Sigmoid colon (tissue), 7 donors: ENCODE results near the gene DGKI. TPM values are rescaled to one million over a fixed set of nuclear protein-coding genes. Genes with fewer than 3 reads are reported as not detected.

Experiments used
- DNase-seq: peaks from one replicate; pipeline ENCODE4 v3.0.0-alpha.2; 2019
- H3K27ac ChIP-seq, 4 donors: fragments of 200-600 bp; sonication (generic); one replicate each; pipeline ENCODE4 v1.5.1; 2016 to 2019; ENCODE audit warnings: mild to moderate bottlenecking in 1 of 4
- H3K27me3 ChIP-seq, 3 donors: fragments of 200-600 bp; sonication (generic); one replicate each; pipeline ENCODE4 v1.5.1; 2019; ENCODE audit warnings: mild to moderate bottlenecking in 1 of 3
- H3K36me3 ChIP-seq, 4 donors: fragments of 200-600 bp; sonication (generic); one replicate each; pipeline ENCODE4 v1.5.1; 2016 to 2019
- H3K4me1 ChIP-seq, 4 donors: fragments of 200-600 bp; sonication (generic); one replicate each; pipeline ENCODE4 v1.5.1; 2017 to 2019
- H3K4me3 ChIP-seq, 4 donors: fragments of 200-600 bp; sonication (generic); one replicate each; pipeline ENCODE4 v1.5.1; 2017 to 2019; ENCODE audit warnings: mild to moderate bottlenecking in 2 of 4, moderate library complexity in 1 of 4
- H3K9me3 ChIP-seq, 4 donors: fragments of 200-600 bp in 3 of 4; sonication (generic) in 3 of 4; one replicate each; pipeline versions ENCODE4 v1.5.1 to v1.6.1; 2013 to 2019
- CTCF ChIP-seq, 4 experiments: fragments of 450-650 bp in 3 of 4; fragments of 200-600 bp in 1 of 4; IDR thresholded peaks; one replicate each; pipeline ENCODE4 v1.5.1; 2016 to 2019; ENCODE audit warnings: antibody characterized with exemption in 4 of 4, mild to moderate bottlenecking in 3 of 4, moderate library complexity in 2 of 4
- EP300 ChIP-seq, 4 donors: sonication (generic); formaldehyde crosslinking; IDR thresholded peaks; one replicate each; pipeline ENCODE4 v1.6.1; 2017; ENCODE audit warnings: antibody characterized with exemption in 4 of 4
- POLR2A ChIP-seq, 2 donors: fragments of 450-650 bp; IDR thresholded peaks; one replicate each; pipeline ENCODE4 v1.6.1; 2016; ENCODE audit warnings: antibody characterized with exemption in 2 of 2, mild to moderate bottlenecking in 2 of 2, moderate library complexity in 2 of 2
- POLR2AphosphoS5 ChIP-seq, 4 donors: sonication (generic); formaldehyde crosslinking; IDR thresholded peaks; one replicate each; pipeline ENCODE4 v1.6.1; 2017; ENCODE audit warnings: antibody characterized with exemption in 4 of 4
- WGBS, 2 donors: extraction: QIAGEN DNeasy Blood & Tissue Kit; methylation state at CpG; one replicate each; pipeline ENCODE4 v1.1.7; 2013; 5-methylcytosine and 5-hydroxymethylcytosine counted together
- intact Hi-C: fragments of 100-400 bp; cut with DNase I; formaldehyde crosslinking; loops from one replicate; pipeline ENCODE4 v1.15.1; 2023
- polyA plus RNA-seq, 3 donors: library from polyadenylated mRNA; stranded (reverse); fragments of 200-250 nt; gene quantifications; one replicate each; pipeline ENCODE4 v1.2.3, GENCODE V29; 2013
- total RNA-seq, 4 donors: library from RNA; depleted of rRNA; stranded (reverse); fragments of >200 nt; gene quantifications; one replicate each; pipeline ENCODE4 v1.1.0, GENCODE V29; 2016
- donor health status: healthy with polysubstance abuse.
- donor health status: Bipolar disorder and iron deficiency.
- donor health status: healthy.

Gene DGKI
- total and polyA plus RNA-seq, 7 donors, result 0.17 to 7.6 (median 1.0) TPM; not detected in 1

GRCh38 chr7:137838706-137839315 is 8.0 kb downstream of the DGKI start:
- H3K27me3 ChIP-seq, result peaks cover 0 to 10% (median 6%) of the 10 kb centered on the region in 3 donors
- no peak for DNase-seq
- no peak for TF ChIP-seq CTCF (IDR thresholded peaks at IDR 0.05)
- no peak for TF ChIP-seq POLR2A (IDR thresholded peaks at IDR 0.05)
- TF ChIP-seq POLR2AphosphoS5 (IDR thresholded peaks at IDR 0.05), result no peak
- TF ChIP-seq EP300 (IDR thresholded peaks at IDR 0.05), result no peak
- no peaks in the 10 kb centered on the region for H3K36me3 ChIP-seq
- 66 to 78% methylated on average over 7 of the region's 7 CpGs for WGBS, 2 donors
- no peak overlapping the region for H3K27ac ChIP-seq
- no peaks in the 10 kb centered on the region for H3K4me1 ChIP-seq
- intact Hi-C loops, result no loop called here
- peaks cover 0 to 2% (median 0%) of the 10 kb centered on the region in 4 donors for H3K9me3 ChIP-seq
- no peak overlapping the region for H3K4me3 ChIP-seq

GRCh38 chr7:137836541-137836940 is 10.2 kb downstream of the DGKI start:
- H3K27ac ChIP-seq, result peak overlapping the region in 1 of 4 donors; percentile 67
- WGBS, 2 donors, result 53 to 86% methylated on average over 1 of the region's 1 CpG

GRCh38 chr7:137836113-137836509 is 10.7 kb downstream of the DGKI start:
- no peaks in the 10 kb centered on the region for H3K4me1 ChIP-seq
- WGBS, 2 donors, result 77 to 87% methylated on average over 3 of the region's 3 CpGs
- no peaks in the 10 kb centered on the region for H3K27me3 ChIP-seq
- H3K9me3 ChIP-seq, result peaks cover 0 to 10% (median 3%) of the 10 kb centered on the region in 4 donors
- TF ChIP-seq POLR2AphosphoS5 (IDR thresholded peaks at IDR 0.05) (no peak), EP300 (IDR thresholded peaks at IDR 0.05) (no peak), POLR2A (IDR thresholded peaks at IDR 0.05) (no peak), CTCF (IDR thresholded peaks at IDR 0.05) (no peak)
- H3K27ac ChIP-seq, result peak overlapping the region in 1 of 4 donors; percentile 67
- H3K4me3 ChIP-seq, result no peak overlapping the region
- no peaks in the 10 kb centered on the region for H3K36me3 ChIP-seq
- DNase-seq, result no peak
- intact Hi-C loops, result no loop called here

More at GRCh38 chr7:137836541-137836940, 10.2 kb downstream of the DGKI start:
- Histone ChIP-seq H3K36me3 (no peaks in the 10 kb centered on the region), H3K9me3 (peaks cover 0 to 10% (median 3%) of the 10 kb centered on the region in 4 donors), H3K27me3 (no peaks in the 10 kb centered on the region), H3K4me3 (no peak overlapping the region), H3K4me1 (no peaks in the 10 kb centered on the region)
- no peak for TF ChIP-seq CTCF (IDR thresholded peaks at IDR 0.05)
- TF ChIP-seq POLR2AphosphoS5 (IDR thresholded peaks at IDR 0.05), result no peak
- no peak for TF ChIP-seq EP300 (IDR thresholded peaks at IDR 0.05)
- TF ChIP-seq POLR2A (IDR thresholded peaks at IDR 0.05), result no peak
- intact Hi-C loops, result no loop called here
- DNase-seq, result no peak

GRCh38 chr7:137835486-137836112 is 11.2 kb downstream of the DGKI start:
- H3K27me3 ChIP-seq, result no peaks in the 10 kb centered on the region
- 70 to 82% methylated on average over 3 of the region's 3 CpGs for WGBS, 2 donors

More at GRCh38 chr7:137835486-137836112, 11.2 kb downstream of the DGKI start:
- Histone ChIP-seq H3K4me3 (no peak overlapping the region), H3K36me3 (no peaks in the 10 kb centered on the region), H3K9me3 (peaks cover 0 to 10% (median 3%) of the 10 kb centered on the region in 4 donors), H3K27ac (peak overlapping the region in 1 of 4 donors; percentile 67), H3K4me1 (no peaks in the 10 kb centered on the region)
- intact Hi-C loops, result no loop called here
- no peak for DNase-seq
- TF ChIP-seq POLR2A (IDR thresholded peaks at IDR 0.05) (no peak), CTCF (IDR thresholded peaks at IDR 0.05) (no peak), EP300 (IDR thresholded peaks at IDR 0.05) (no peak), POLR2AphosphoS5 (IDR thresholded peaks at IDR 0.05) (no peak)
